HepG2 (cell line): ENCODE results near the gene ZNF189. TPM values are rescaled to one million over a fixed set of nuclear protein-coding genes. Genes with fewer than 3 reads are reported as not detected.
A peak's percentile ranks its signal among the peaks of the same experiment; 100 is the strongest.

Experiments
- ATAD3A ChIP-seq: sonication (generic); formaldehyde crosslinking; IDR thresholded peaks from 2 replicates; pipeline ENCODE4 v1.4.0; 2020; ENCODE audit warnings: missing genetic modification reagents
- EED ChIP-seq: sonication (generic); formaldehyde crosslinking; IDR thresholded peaks from 2 replicates; pipeline ENCODE4 v1.5.0; 2020; ENCODE audit warnings: mild to moderate bottlenecking, missing genetic modification reagents
- HMG20B ChIP-seq: conservative IDR thresholded peaks from 2 replicates; pipeline ENCODE4 v1.6.1; 2016; ENCODE audit warnings: missing genetic modification reagents, missing compliant biosample characterization
- KLF6 ChIP-seq: IDR thresholded peaks from 2 replicates; pipeline ENCODE4 v1.8.0; 2016; ENCODE audit warnings: missing biosample characterization, missing genetic modification reagents
- MAFF ChIP-seq: IDR thresholded peaks from 2 replicates; pipeline ENCODE4 v1.6.1; 2011; ENCODE audit warnings: low read depth, low read length, improper control_type of control experiment
- RARG ChIP-seq: sonication (generic); formaldehyde crosslinking; IDR thresholded peaks from 2 replicates; pipeline ENCODE4 v1.4.0; 2020; ENCODE audit warnings: low read depth, mild to moderate bottlenecking, missing genetic modification reagents
- SP2 ChIP-seq: sonication (generic); formaldehyde crosslinking; IDR thresholded peaks from 2 replicates; pipeline ENCODE4 v1.5.1; 2020; ENCODE audit warnings: mild to moderate bottlenecking, missing genetic modification reagents
- SRF ChIP-seq: IDR thresholded peaks from 2 replicates; pipeline ENCODE4 v1.6.1; 2011; ENCODE audit warnings: mild to moderate bottlenecking, low read depth, low read length, moderate library complexity
- YY1 ChIP-seq: IDR thresholded peaks from 2 replicates; pipeline ENCODE4 v1.6.1; 2011; ENCODE audit warnings: low read length, low read depth, moderate library complexity, mild to moderate bottlenecking; ENCODE audit not compliant: insufficient read depth, insufficient replicate concordance
- ZBTB7B ChIP-seq: sonication (generic); formaldehyde crosslinking; IDR thresholded peaks from 2 replicates; pipeline ENCODE4 v1.4.0; 2020; ENCODE audit warnings: missing genetic modification reagents
- ZFP62 ChIP-seq: sonication (generic); formaldehyde crosslinking; IDR thresholded peaks from 2 replicates; pipeline ENCODE4 v1.4.0; 2020; ENCODE audit warnings: missing genetic modification reagents
- ZMYM4 ChIP-seq: sonication (generic); formaldehyde crosslinking; IDR thresholded peaks from 2 replicates; pipeline ENCODE4 v1.8.1; 2023; ENCODE audit warnings: mild to moderate bottlenecking, missing genetic modification reagents
- ZNF3 ChIP-seq: IDR thresholded peaks from 2 replicates; pipeline ENCODE4 v1.7.0; 2017; ENCODE audit warnings: inconsistent platforms
- ZNF317 ChIP-seq: sonication (generic); formaldehyde crosslinking; IDR thresholded peaks from 2 replicates; pipeline ENCODE4 v1.5.0; 2020; ENCODE audit warnings: mild to moderate bottlenecking, missing genetic modification reagents
- ZNF547 ChIP-seq: sonication (generic); formaldehyde crosslinking; IDR thresholded peaks from 2 replicates; pipeline ENCODE4 v1.5.1; 2020; ENCODE audit warnings: mild to moderate bottlenecking, missing genetic modification reagents
- ZNF567 ChIP-seq: sonication (generic); formaldehyde crosslinking; IDR thresholded peaks from 2 replicates; pipeline ENCODE4 v1.8.1; 2023; ENCODE audit warnings: mild to moderate bottlenecking, missing genetic modification reagents, borderline replicate concordance
- ZNF839 ChIP-seq: sonication (generic); formaldehyde crosslinking; IDR thresholded peaks from 2 replicates; pipeline ENCODE4 v1.4.0; 2020; ENCODE audit warnings: missing genetic modification reagents, mild to moderate bottlenecking, borderline replicate concordance
- ZSCAN12 ChIP-seq: sonication (generic); formaldehyde crosslinking; IDR thresholded peaks from 2 replicates; pipeline ENCODE4 v1.9.0; 2021; ENCODE audit warnings: mild to moderate bottlenecking, missing genetic modification reagents
- polyA plus RNA-seq, 8 experiments: library from polyadenylated mRNA; depleted of rRNA in 3 of 8; stranded (reverse) in 7 of 8; unstranded in 1 of 8; fragments of >200 nt; fragmentation: Illumina TruSeq in 4 of 8; extraction: Trizol in 4 of 8; gene quantifications; 2 replicates each; pipeline versions ENCODE4 v1.2.1 to v1.2.3, GENCODE V29; 2011 to 2016; ENCODE audit warnings: low read depth in 4 of 8, missing spikeins in 1 of 8, mixed read lengths in 1 of 8; ENCODE audit not compliant: insufficient read depth in 1 of 8
- total RNA-seq, 5 experiments: library from RNA; depleted of rRNA; stranded (reverse); fragments of >200 nt; fragmentation: Illumina TruSeq; extraction: Trizol; gene quantifications; 2 replicates each; pipeline ENCODE4 v1.2.3, GENCODE V29; 2016; ENCODE audit warnings: low read depth in 1 of 5
- TF ChIP-seq, protein P1 (sequence below), 2 experiments: sonication (generic) in 1 of 2; formaldehyde crosslinking in 1 of 2; IDR thresholded peaks; 2 replicates each; pipeline versions ENCODE4 v1.4.0 to v1.6.1; 2016 to 2020; ENCODE audit warnings: borderline replicate concordance in 1 of 2, low read depth in 1 of 2, mild to moderate bottlenecking in 1 of 2, missing genetic modification reagents in 1 of 2
- TF ChIP-seq, protein P2 (sequence below): sonication (generic); formaldehyde crosslinking; IDR thresholded peaks from 2 replicates; pipeline ENCODE4 v1.4.0; 2020; ENCODE audit warnings: mild to moderate bottlenecking, low read depth, missing genetic modification reagents
- TF ChIP-seq, protein P3 (sequence below): sonication (generic); formaldehyde crosslinking; IDR thresholded peaks from 2 replicates; pipeline ENCODE4 v1.5.0; 2020; ENCODE audit warnings: mild to moderate bottlenecking, missing genetic modification reagents
- TF ChIP-seq, protein P4 (sequence below): sonication (generic); formaldehyde crosslinking; IDR thresholded peaks from 2 replicates; pipeline ENCODE4 v1.8.1; 2022; ENCODE audit warnings: mild to moderate bottlenecking, missing genetic modification reagents
- TF ChIP-seq, protein P5 (sequence below): sonication (generic); formaldehyde crosslinking; IDR thresholded peaks from 2 replicates; pipeline ENCODE4 v1.8.1; 2023; ENCODE audit warnings: mild to moderate bottlenecking, missing genetic modification reagents, borderline replicate concordance

Gene ZNF189
- total and polyA plus RNA-seq, 2 of the 13 experiments (the other 11 are each of a cell fraction or from before 2014, with no cell fraction given) = 8.4 to 50.0 TPM

DNA sequence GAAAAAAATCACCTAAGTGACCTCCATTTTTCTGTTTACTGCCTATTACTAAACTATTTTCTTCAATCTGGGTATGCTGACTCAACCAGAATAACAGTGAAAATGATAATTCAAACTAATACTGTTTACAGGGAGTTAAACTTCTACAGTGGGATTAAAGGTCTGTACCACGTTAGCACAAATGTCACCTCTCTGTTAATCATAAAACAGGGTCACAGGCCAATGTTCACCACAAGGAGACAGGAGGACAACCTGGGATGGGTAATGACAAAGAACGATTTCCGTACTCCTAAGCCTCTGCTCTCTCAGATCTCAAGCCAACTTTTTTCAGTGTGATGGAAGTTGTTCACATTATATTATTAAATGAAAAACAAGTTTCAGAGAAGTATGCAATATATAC, 34.6 kb downstream of the ZNF189 start (continued):
- TF ChIP-seq, protein P1, sequence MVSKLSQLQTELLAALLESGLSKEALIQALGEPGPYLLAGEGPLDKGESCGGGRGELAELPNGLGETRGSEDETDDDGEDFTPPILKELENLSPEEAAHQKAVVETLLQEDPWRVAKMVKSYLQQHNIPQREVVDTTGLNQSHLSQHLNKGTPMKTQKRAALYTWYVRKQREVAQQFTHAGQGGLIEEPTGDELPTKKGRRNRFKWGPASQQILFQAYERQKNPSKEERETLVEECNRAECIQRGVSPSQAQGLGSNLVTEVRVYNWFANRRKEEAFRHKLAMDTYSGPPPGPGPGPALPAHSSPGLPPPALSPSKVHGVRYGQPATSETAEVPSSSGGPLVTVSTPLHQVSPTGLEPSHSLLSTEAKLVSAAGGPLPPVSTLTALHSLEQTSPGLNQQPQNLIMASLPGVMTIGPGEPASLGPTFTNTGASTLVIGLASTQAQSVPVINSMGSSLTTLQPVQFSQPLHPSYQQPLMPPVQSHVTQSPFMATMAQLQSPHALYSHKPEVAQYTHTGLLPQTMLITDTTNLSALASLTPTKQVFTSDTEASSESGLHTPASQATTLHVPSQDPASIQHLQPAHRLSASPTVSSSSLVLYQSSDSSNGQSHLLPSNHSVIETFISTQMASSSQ (IDR thresholded peaks at IDR 0.05; ENCODE audit: low read depth) = peak; percentile 98
- TF ChIP-seq, protein P1 (CRISPR knock-in tag; IDR thresholded peaks at IDR 0.05; ENCODE audit: borderline replicate concordance) = peak; percentile 99
- peak; percentile 75 for TF ChIP-seq MAFF
- no peak for TF ChIP-seq ZNF317 (CRISPR knock-in tag)
- TF ChIP-seq, protein P2, sequence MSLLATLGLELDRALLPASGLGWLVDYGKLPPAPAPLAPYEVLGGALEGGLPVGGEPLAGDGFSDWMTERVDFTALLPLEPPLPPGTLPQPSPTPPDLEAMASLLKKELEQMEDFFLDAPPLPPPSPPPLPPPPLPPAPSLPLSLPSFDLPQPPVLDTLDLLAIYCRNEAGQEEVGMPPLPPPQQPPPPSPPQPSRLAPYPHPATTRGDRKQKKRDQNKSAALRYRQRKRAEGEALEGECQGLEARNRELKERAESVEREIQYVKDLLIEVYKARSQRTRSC (CRISPR knock-in tag) = no peak
- no peak for TF ChIP-seq EED (CRISPR knock-in tag)
- peak; percentile 46; the same call in 1 of the 2 replicates for TF ChIP-seq KLF6
- no peak for TF ChIP-seq ZNF839 (CRISPR knock-in tag)
- TF ChIP-seq, protein P3, sequence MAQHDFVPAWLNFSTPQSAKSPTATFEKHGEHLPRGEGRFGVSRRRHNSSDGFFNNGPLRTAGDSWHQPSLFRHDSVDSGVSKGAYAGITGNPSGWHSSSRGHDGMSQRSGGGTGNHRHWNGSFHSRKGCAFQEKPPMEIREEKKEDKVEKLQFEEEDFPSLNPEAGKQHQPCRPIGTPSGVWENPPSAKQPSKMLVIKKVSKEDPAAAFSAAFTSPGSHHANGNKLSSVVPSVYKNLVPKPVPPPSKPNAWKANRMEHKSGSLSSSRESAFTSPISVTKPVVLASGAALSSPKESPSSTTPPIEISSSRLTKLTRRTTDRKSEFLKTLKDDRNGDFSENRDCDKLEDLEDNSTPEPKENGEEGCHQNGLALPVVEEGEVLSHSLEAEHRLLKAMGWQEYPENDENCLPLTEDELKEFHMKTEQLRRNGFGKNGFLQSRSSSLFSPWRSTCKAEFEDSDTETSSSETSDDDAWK (CRISPR knock-in tag) = no peak
- TF ChIP-seq ZSCAN12 (CRISPR knock-in tag) = no peak
- TF ChIP-seq ZNF567 (CRISPR knock-in tag) = no peak
- no peak for TF ChIP-seq SRF
- TF ChIP-seq, protein P4, sequence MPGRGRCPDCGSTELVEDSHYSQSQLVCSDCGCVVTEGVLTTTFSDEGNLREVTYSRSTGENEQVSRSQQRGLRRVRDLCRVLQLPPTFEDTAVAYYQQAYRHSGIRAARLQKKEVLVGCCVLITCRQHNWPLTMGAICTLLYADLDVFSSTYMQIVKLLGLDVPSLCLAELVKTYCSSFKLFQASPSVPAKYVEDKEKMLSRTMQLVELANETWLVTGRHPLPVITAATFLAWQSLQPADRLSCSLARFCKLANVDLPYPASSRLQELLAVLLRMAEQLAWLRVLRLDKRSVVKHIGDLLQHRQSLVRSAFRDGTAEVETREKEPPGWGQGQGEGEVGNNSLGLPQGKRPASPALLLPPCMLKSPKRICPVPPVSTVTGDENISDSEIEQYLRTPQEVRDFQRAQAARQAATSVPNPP = no peak
- TF ChIP-seq, protein P5, sequence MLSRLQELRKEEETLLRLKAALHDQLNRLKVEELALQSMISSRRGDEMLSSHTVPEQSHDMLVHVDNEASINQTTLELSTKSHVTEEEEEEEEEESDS (CRISPR knock-in tag) = no peak
- no peak for TF ChIP-seq RARG (CRISPR knock-in tag)
- TF ChIP-seq SP2 (CRISPR knock-in tag) = no peak
- no peak for TF ChIP-seq YY1
- TF ChIP-seq ATAD3A = no peak
- TF ChIP-seq HMG20B (CRISPR knock-in tag) = peak; percentile 63; the same call in 1 of the 2 replicates
- no peak for TF ChIP-seq ZFP62 (CRISPR knock-in tag)
- TF ChIP-seq ZNF3 (CRISPR knock-in tag) = no peak
- no peak for TF ChIP-seq ZNF547 (CRISPR knock-in tag)
- peak; percentile 93 for TF ChIP-seq ZMYM4 (CRISPR knock-in tag)
- peak; percentile 50; the same call in 1 of the 2 replicates for TF ChIP-seq ZBTB7B (CRISPR knock-in tag)
